Neural progenitor cell (in vitro differentiated cells): ENCODE measurements around the gene GATAD2A. TPM values are rescaled to one million over a fixed set of nuclear protein-coding genes. Genes with fewer than 3 reads are reported as not detected.

Experiments
- DNase-seq: peaks from one replicate; pipeline ENCODE4 v3.0.0-alpha.2; 2016; ENCODE audit warnings: low spot score
- H2AFZ ChIP-seq: fragments of 200-600 bp; sonication (generic); replicated peaks from 2 replicates; pipeline ENCODE4 v1.6.1; 2016; ENCODE audit warnings: antibody characterized with exemption
- H3F3A ChIP-seq: fragments of 200-600 bp; sonication (generic); 2 replicates; pipeline ENCODE4 v1.6.1; 2016; ENCODE audit warnings: antibody characterized with exemption, low read depth
- H3K27ac ChIP-seq: fragments of 200-600 bp; sonication (generic); 2 replicates; pipeline ENCODE4 v1.5.1; 2016; ENCODE audit warnings: mild to moderate bottlenecking
- H3K27me3 ChIP-seq: fragments of 200-600 bp; sonication (generic); 2 replicates; pipeline ENCODE4 v1.6.1; 2016; ENCODE audit warnings: mild to moderate bottlenecking, moderate library complexity
- H3K36me3 ChIP-seq: fragments of 200-600 bp; sonication (generic); 2 replicates; pipeline ENCODE4 v1.5.1; 2016
- H3K4me1 ChIP-seq: fragments of 200-600 bp; sonication (generic); 2 replicates; pipeline ENCODE4 v1.6.1; 2016; ENCODE audit warnings: mixed run types
- H3K4me2 ChIP-seq: fragments of 200-600 bp; sonication (generic); 2 replicates; pipeline ENCODE4 v1.6.1; 2016
- H3K4me3 ChIP-seq: fragments of 200-600 bp; sonication (generic); 2 replicates; pipeline ENCODE4 v1.5.1; 2016
- H3K79me2 ChIP-seq: fragments of 200-600 bp; sonication (generic); 2 replicates; pipeline ENCODE4 v1.6.1; 2016; ENCODE audit warnings: low read depth
- H3K9ac ChIP-seq: fragments of 200-600 bp; sonication (generic); 2 replicates; pipeline ENCODE4 v1.6.1; 2016
- H3K9me3 ChIP-seq: fragments of 200-600 bp; sonication (generic); 2 replicates; pipeline ENCODE4 v1.5.1; 2016; ENCODE audit warnings: low read depth
- H4K20me1 ChIP-seq: fragments of 200-600 bp; sonication (generic); 2 replicates; pipeline ENCODE4 v1.6.1; 2016; ENCODE audit warnings: low read depth
- H3K27ac Mint-ChIP-seq: 3 replicates; pipeline ENCODE4 v1.8.0; 2021; ENCODE audit warnings: mixed read lengths
- H3K27me3 Mint-ChIP-seq: 2 replicates; pipeline ENCODE4 v1.8.0; 2022; ENCODE audit warnings: low read depth, mild to moderate bottlenecking, inconsistent platforms, moderate library complexity, mixed read lengths; ENCODE audit not compliant: insufficient read depth
- H3K36me3 Mint-ChIP-seq: 3 replicates; pipeline ENCODE4 v1.8.0; 2021; ENCODE audit warnings: mixed read lengths
- H3K4me1 Mint-ChIP-seq: 3 replicates; pipeline ENCODE4 v1.8.0; 2021; ENCODE audit warnings: mixed read lengths
- H3K4me3 Mint-ChIP-seq: 3 replicates; pipeline ENCODE4 v1.8.0; 2021; ENCODE audit warnings: mild to moderate bottlenecking, moderate library complexity, mixed read lengths
- H3K9me3 Mint-ChIP-seq: 3 replicates; pipeline ENCODE4 v1.8.0; 2020; ENCODE audit warnings: mixed read lengths
- EZH2 ChIP-seq: fragments of 200-600 bp; sonication (generic); IDR thresholded peaks from 2 replicates; pipeline ENCODE4 v1.6.1; 2017; ENCODE audit warnings: antibody characterized with exemption, mild to moderate bottlenecking, moderate library complexity
- EZH2phosphoT487 ChIP-seq: fragments of 200-600 bp; sonication (generic); IDR thresholded peaks from 2 replicates; pipeline ENCODE4 v1.6.1; 2017; ENCODE audit warnings: antibody characterized with exemption
- total RNA-seq: library from RNA; depleted of rRNA; stranded (reverse); fragments of >200 nt; gene quantifications from 2 replicates; pipeline ENCODE4 v1.2.3, GENCODE V29; 2015; ENCODE audit warnings: low replicate concordance
- TF ChIP-seq, protein P1 (sequence below): fragments of 200-600 bp; sonication (generic); IDR thresholded peaks from 2 replicates; pipeline ENCODE4 v1.5.1; 2017; ENCODE audit warnings: antibody characterized with exemption, mild to moderate bottlenecking

The GATAD2A gene
- total RNA-seq, 1 donor from 2014 or later: 37.9 TPM

DNA sequence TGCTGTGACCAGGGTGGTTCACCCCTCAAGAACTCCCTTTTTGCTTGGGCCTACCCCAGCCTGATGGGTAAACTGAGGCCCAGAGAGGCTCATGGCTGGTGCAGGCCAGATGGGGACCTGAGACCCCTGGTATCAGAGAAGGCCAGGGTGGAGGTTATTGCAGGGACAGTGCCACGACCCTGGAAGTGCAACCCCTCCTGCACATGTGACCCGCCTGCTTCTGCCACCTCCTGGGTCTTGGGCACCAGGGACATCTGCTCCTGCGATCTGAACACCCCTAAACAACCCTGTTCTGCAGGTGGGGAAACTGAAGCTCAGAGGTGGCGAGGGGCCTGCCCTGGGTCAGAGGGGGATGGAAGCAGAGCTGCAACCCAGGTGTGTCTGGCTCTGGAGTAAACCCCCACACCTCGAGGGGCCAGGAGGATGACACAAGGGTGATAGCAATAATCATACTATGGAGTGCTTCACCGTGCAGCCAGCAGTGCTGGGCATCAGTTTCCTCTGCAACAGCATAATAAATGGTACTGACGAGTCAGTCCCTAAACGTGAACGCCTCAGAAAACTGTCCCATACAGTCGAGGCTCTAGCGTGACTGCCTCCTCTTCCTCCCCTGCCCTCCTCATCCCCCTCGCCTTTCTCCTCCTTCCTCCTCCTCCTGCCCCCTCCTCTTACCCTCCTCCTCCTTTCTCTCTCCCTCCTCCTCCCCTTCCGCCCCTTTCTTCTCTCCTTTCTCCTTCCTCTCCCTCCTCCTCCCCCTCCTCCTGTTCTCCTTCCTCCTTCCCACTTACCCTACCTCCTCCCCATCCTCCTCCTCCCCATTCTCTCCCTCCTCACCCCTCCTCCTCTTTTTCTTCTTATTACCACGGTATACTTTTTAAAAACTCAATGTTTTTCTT, 127.6 kb downstream of the GATAD2A start:
- Histone ChIP-seq H4K20me1 (peaks cover 39% of the 10 kb centered on the region), H3F3A (peaks cover 26% of the 10 kb centered on the region), H3K9me3 (no peaks in the 10 kb centered on the region), H3K27ac (no peak overlapping the region), H3K27me3 (peaks cover 8% of the 10 kb centered on the region), H3K4me2 (no peak overlapping the region), H3K4me1 (no peaks in the 10 kb centered on the region), H3K9ac (no peak overlapping the region), H3K36me3 (no peaks in the 10 kb centered on the region), H3K79me2 (no peaks in the 10 kb centered on the region), H2AFZ (no peak overlapping the region), H3K4me3 (no peak overlapping the region)
- H3K4me3 Mint-ChIP-seq: no peak overlapping the region
- H3K4me1 Mint-ChIP-seq: peaks cover 22% of the 10 kb centered on the region
- no peak for DNase-seq
- peaks cover 15% of the 10 kb centered on the region for H3K27me3 Mint-ChIP-seq
- peaks cover 5% of the 10 kb centered on the region for H3K36me3 Mint-ChIP-seq
- H3K9me3 Mint-ChIP-seq: no peaks in the 10 kb centered on the region
- no peak overlapping the region for H3K27ac Mint-ChIP-seq
- no peak for TF ChIP-seq EZH2

DNA sequence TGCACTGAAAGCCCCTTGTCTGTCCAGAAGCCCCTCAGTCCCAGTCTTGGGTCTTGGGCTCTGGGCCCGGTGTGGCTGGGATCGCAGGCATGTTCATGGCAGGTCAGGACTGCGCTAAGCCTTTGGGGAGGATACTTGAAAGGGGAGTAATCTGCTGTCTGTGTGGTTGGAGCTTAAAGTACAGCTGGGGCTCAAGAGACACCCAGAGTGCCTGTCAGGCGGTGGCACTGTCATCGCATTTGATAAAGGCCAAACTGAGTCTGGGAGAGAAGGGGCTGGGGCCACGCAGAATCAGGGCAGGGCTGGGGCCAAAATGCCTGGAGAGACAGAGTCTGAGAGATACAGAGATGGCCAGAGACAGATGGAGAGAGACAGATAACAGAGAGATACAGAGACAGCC, 128.4 kb downstream of the GATAD2A start:
- H3K4me3 ChIP-seq: no peak overlapping the region
- no peak overlapping the region for H3K27ac Mint-ChIP-seq
- H3K27me3 ChIP-seq: peaks cover 16% of the 10 kb centered on the region
- no peak overlapping the region for H2AFZ ChIP-seq
- peaks cover 33% of the 10 kb centered on the region for H4K20me1 ChIP-seq
- peaks cover 23% of the 10 kb centered on the region for H3K4me1 Mint-ChIP-seq
- no peaks in the 10 kb centered on the region for H3K9me3 ChIP-seq
- H3K27ac ChIP-seq: no peak overlapping the region
- DNase-seq: no peak
- peaks cover 25% of the 10 kb centered on the region for H3F3A ChIP-seq
- no peak for TF ChIP-seq EZH2
- TF ChIP-seq, protein P1, sequence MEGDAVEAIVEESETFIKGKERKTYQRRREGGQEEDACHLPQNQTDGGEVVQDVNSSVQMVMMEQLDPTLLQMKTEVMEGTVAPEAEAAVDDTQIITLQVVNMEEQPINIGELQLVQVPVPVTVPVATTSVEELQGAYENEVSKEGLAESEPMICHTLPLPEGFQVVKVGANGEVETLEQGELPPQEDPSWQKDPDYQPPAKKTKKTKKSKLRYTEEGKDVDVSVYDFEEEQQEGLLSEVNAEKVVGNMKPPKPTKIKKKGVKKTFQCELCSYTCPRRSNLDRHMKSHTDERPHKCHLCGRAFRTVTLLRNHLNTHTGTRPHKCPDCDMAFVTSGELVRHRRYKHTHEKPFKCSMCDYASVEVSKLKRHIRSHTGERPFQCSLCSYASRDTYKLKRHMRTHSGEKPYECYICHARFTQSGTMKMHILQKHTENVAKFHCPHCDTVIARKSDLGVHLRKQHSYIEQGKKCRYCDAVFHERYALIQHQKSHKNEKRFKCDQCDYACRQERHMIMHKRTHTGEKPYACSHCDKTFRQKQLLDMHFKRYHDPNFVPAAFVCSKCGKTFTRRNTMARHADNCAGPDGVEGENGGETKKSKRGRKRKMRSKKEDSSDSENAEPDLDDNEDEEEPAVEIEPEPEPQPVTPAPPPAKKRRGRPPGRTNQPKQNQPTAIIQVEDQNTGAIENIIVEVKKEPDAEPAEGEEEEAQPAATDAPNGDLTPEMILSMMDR: no peak
- no peak for TF ChIP-seq EZH2phosphoT487
- no peak overlapping the region for H3K4me2 ChIP-seq
- H3K4me3 Mint-ChIP-seq: no peak overlapping the region
- no peaks in the 10 kb centered on the region for H3K36me3 ChIP-seq
- H3K36me3 Mint-ChIP-seq: peaks cover 5% of the 10 kb centered on the region
- H3K9me3 Mint-ChIP-seq: no peaks in the 10 kb centered on the region
- H3K9ac ChIP-seq: no peak overlapping the region
- no peaks in the 10 kb centered on the region for H3K79me2 ChIP-seq
- H3K4me1 ChIP-seq: no peaks in the 10 kb centered on the region
- peaks cover 16% of the 10 kb centered on the region for H3K27me3 Mint-ChIP-seq

DNA sequence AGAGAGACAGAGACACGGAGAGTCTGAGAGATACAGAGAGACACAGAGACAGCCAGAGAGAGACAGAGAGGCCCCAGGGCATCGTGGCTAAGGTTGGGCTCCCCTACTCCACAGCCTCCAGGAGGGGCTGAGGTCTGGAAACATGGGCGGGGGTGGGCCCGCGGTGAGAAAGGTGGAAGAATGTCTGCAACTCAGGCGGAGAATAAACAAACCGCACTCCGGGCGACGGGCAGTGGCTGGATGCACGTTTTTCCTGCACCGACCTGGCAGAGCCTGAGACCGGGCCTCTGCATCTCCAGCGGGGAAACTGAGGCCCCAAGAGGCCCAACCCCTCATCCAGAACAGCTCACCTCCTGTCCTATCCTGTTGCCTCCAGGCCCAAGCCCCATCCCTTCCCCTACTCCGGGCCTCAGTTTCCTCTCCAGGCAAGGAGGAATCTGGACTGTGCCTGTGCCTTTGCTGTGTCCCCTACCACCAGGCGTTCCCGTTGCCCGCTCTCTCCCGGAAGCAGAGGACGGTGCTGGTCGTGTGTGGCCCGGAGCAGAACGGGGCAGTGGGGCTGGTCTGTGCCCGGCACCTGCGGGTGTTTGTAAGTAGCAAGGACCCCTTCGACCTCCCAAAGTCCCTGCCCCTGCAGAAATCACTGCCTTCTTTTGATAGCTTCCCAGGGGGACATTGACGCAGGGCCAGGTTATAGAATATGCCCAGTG, 129.2 kb downstream of the GATAD2A start:
- no peaks in the 10 kb centered on the region for H3K79me2 ChIP-seq
- H3K36me3 ChIP-seq: no peaks in the 10 kb centered on the region
- DNase-seq: no peak
- Mint-ChIP-seq H3K4me3 (no peak overlapping the region), H3K27me3 (peaks cover 18% of the 10 kb centered on the region), H3K27ac (no peak overlapping the region), H3K36me3 (peaks cover 5% of the 10 kb centered on the region), H3K4me1 (peaks cover 21% of the 10 kb centered on the region), H3K9me3 (no peaks in the 10 kb centered on the region)
- peaks cover 25% of the 10 kb centered on the region for H3K27me3 ChIP-seq
- no peak overlapping the region for H3K27ac ChIP-seq
- H2AFZ ChIP-seq: no peak overlapping the region
- H3K4me2 ChIP-seq: no peak overlapping the region
- TF ChIP-seq, protein P1: no peak
- TF ChIP-seq EZH2phosphoT487 (no peak), EZH2 (no peak)
- H3K9me3 ChIP-seq: no peaks in the 10 kb centered on the region
- H3K4me3 ChIP-seq: no peak overlapping the region
- peaks cover 23% of the 10 kb centered on the region for H3F3A ChIP-seq
- H3K9ac ChIP-seq: no peak overlapping the region
- no peaks in the 10 kb centered on the region for H3K4me1 ChIP-seq
- peaks cover 28% of the 10 kb centered on the region for H4K20me1 ChIP-seq
